Loucy (cell line): ENCODE data around the gene RPL28.

Source experiments
- H2AFZ ChIP-seq: fragments of 200-600 bp; sonication (generic); 2 replicates; pipeline ENCODE4 v1.6.0; 2016; ENCODE audit warnings: antibody characterized with exemption, mild to moderate bottlenecking, low read length, moderate library complexity
- H3F3A ChIP-seq: fragments of 200-600 bp; 2 replicates; pipeline ENCODE4 v1.6.0; 2016; ENCODE audit warnings: antibody characterized with exemption, low read depth, mild to moderate bottlenecking
- H3K27me3 ChIP-seq: fragments of 200-600 bp; sonication (generic); 2 replicates; pipeline ENCODE4 v1.6.1; 2014; ENCODE audit warnings: low read length, mild to moderate bottlenecking; ENCODE audit not compliant: insufficient read depth, poor library complexity, severe bottlenecking
- H3K36me3 ChIP-seq: fragments of 200-600 bp; sonication (generic); 2 replicates; pipeline ENCODE4 v1.6.1; 2016; ENCODE audit warnings: low read length; ENCODE audit not compliant: insufficient read depth
- H3K4me1 ChIP-seq: fragments of 200-600 bp; sonication (generic); 2 replicates; pipeline ENCODE4 v1.5.1; 2014; ENCODE audit warnings: low read length, mild to moderate bottlenecking; ENCODE audit not compliant: insufficient read depth, poor library complexity, severe bottlenecking
- H3K4me2 ChIP-seq: fragments of 200-600 bp; sonication (generic); 2 replicates; pipeline ENCODE4 v1.6.0; 2014; ENCODE audit warnings: antibody characterized with exemption, low read length, low read depth, mild to moderate bottlenecking; ENCODE audit not compliant: poor library complexity, severe bottlenecking
- H3K4me3 ChIP-seq: fragments of 200-600 bp; sonication (generic); 2 replicates; pipeline ENCODE4 v1.5.1; 2014; ENCODE audit warnings: low read length, mild to moderate bottlenecking, mixed read lengths; ENCODE audit not compliant: poor library complexity, severe bottlenecking
- H3K79me2 ChIP-seq: fragments of 200-600 bp; sonication (generic); 2 replicates; pipeline ENCODE4 v1.6.1; 2014; ENCODE audit warnings: low read length; ENCODE audit not compliant: insufficient read depth
- H3K9ac ChIP-seq: fragments of 200-600 bp; sonication (generic); 2 replicates; pipeline ENCODE4 v1.6.0; 2014; ENCODE audit warnings: mild to moderate bottlenecking, low read depth, low read length, moderate library complexity; ENCODE audit not compliant: poor library complexity, severe bottlenecking
- H3K9me2 ChIP-seq: fragments of 200-600 bp; sonication (generic); replicated peaks from 2 replicates; pipeline ENCODE4 v1.6.1; 2016; ENCODE audit warnings: low read depth, low read length, mixed read lengths
- H3K9me3 ChIP-seq: fragments of 200-600 bp; sonication (generic); 2 replicates; pipeline ENCODE4 v1.6.1; 2014; ENCODE audit warnings: mild to moderate bottlenecking, antibody characterized with exemption, low read length, low read depth; ENCODE audit not compliant: insufficient read depth
- H4K20me1 ChIP-seq: fragments of 200-600 bp; sonication (generic); 2 replicates; pipeline ENCODE4 v1.6.0; 2014; ENCODE audit warnings: antibody characterized with exemption, low read length, mild to moderate bottlenecking; ENCODE audit not compliant: insufficient read depth, poor library complexity, severe bottlenecking
- EZH2phosphoT487 ChIP-seq: fragments of 200-600 bp; IDR thresholded peaks from 2 replicates; pipeline ENCODE4 v1.6.1; 2018; ENCODE audit warnings: antibody characterized with exemption, mild to moderate bottlenecking, moderate library complexity, borderline replicate concordance
- TF ChIP-seq, protein P1 (sequence below): fragments of 200-600 bp; sonication (generic); conservative IDR thresholded peaks from 2 replicates; pipeline ENCODE4 v1.5.1; 2014; ENCODE audit warnings: mild to moderate bottlenecking, antibody characterized with exemption, low read length

RPL28 gene

GRCh38 chr19:55373306-55373992 is 12.3 kb upstream of the RPL28 start:
- Histone ChIP-seq H3K4me3 (no peak overlapping the region), H4K20me1 (no peaks in the 10 kb centered on the region), H3K9me3 (no peaks in the 10 kb centered on the region), H3K9ac (no peak overlapping the region), H3K4me2 (no peak overlapping the region), H3K36me3 (no peaks in the 10 kb centered on the region), H3F3A (no peaks in the 10 kb centered on the region), H3K9me2 (no peaks in the 10 kb centered on the region), H2AFZ (no peak overlapping the region), H3K4me1 (no peaks in the 10 kb centered on the region), H3K27me3 (no peaks in the 10 kb centered on the region), H3K79me2 (no peaks in the 10 kb centered on the region)
- no peak for TF ChIP-seq EZH2phosphoT487
- TF ChIP-seq, protein P1, sequence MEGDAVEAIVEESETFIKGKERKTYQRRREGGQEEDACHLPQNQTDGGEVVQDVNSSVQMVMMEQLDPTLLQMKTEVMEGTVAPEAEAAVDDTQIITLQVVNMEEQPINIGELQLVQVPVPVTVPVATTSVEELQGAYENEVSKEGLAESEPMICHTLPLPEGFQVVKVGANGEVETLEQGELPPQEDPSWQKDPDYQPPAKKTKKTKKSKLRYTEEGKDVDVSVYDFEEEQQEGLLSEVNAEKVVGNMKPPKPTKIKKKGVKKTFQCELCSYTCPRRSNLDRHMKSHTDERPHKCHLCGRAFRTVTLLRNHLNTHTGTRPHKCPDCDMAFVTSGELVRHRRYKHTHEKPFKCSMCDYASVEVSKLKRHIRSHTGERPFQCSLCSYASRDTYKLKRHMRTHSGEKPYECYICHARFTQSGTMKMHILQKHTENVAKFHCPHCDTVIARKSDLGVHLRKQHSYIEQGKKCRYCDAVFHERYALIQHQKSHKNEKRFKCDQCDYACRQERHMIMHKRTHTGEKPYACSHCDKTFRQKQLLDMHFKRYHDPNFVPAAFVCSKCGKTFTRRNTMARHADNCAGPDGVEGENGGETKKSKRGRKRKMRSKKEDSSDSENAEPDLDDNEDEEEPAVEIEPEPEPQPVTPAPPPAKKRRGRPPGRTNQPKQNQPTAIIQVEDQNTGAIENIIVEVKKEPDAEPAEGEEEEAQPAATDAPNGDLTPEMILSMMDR, result no peak

DNA sequence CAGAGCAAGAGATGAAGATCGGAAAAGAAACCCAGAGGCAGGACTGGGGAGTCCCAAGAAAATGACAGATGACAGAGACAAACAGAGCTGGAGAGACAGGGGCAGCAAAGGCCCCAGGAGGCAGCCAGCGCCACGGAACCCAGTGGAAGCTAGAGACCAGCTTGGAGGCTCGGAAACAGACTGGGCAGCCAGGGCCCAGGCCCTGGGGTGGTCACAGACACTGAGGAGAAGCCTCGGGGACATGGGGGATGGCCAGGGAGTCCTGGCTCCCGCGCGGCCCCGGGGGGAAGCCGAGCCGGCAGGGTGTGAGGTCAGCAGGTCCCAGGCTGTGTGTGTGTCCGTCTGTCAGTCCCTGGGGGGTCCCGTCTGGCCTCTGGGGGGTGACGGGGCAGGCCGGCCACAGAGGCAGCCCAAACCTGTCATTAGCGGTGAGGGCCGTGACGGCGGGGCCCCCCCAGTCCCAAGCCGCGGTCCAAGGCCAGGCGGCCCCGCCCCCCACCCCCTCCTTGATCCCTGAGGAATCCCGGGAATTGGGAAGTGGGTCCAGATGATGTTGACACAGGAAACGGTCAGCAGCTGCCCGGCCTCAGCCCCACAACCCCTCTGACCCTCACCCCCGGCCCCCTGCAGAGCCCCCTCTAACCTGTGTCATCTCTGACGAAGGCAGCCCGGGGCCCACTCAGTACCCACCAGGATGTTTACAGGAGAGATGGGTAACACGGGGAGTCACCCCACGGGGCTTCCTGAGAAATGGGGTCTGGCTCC is 11.6 kb upstream of the RPL28 start:
- H3K4me1 ChIP-seq, result no peaks in the 10 kb centered on the region
- H3K36me3 ChIP-seq, result no peaks in the 10 kb centered on the region
- H3F3A ChIP-seq, result no peaks in the 10 kb centered on the region
- H3K4me3 ChIP-seq, result no peak overlapping the region
- no peaks in the 10 kb centered on the region for H3K79me2 ChIP-seq
- no peak overlapping the region for H2AFZ ChIP-seq
- no peaks in the 10 kb centered on the region for H3K27me3 ChIP-seq
- no peak overlapping the region for H3K4me2 ChIP-seq
- TF ChIP-seq EZH2phosphoT487, result no peak
- TF ChIP-seq, protein P1, result no peak
- no peak overlapping the region for H3K9ac ChIP-seq
- no peaks in the 10 kb centered on the region for H4K20me1 ChIP-seq
- no peaks in the 10 kb centered on the region for H3K9me2 ChIP-seq
- no peaks in the 10 kb centered on the region for H3K9me3 ChIP-seq

GRCh38 chr19:55376241-55376933 is 9.3 kb upstream of the RPL28 start, which contains the start of gene TMEM190:
Gene TMEM190 (plus strand): TSS chr19:55376826. CDS start chr19:55376854, 28 bp downstream.
- H3K36me3 ChIP-seq, result no peaks in the 10 kb centered on the region
- no peak within 1 kb of the TSS for H3K9ac ChIP-seq
- no peaks in the 10 kb centered on the region for H4K20me1 ChIP-seq
- no peaks in the 10 kb centered on the region for H3K27me3 ChIP-seq
- no peak within 1 kb of the TSS for H3K4me2 ChIP-seq
- H3K9me2 ChIP-seq, result no peaks in the 10 kb centered on the region
- H2AFZ ChIP-seq, result no peak within 1 kb of the TSS
- H3F3A ChIP-seq, result no peaks in the 10 kb centered on the region
- H3K9me3 ChIP-seq, result no peaks in the 10 kb centered on the region
- H3K4me3 ChIP-seq, result no peak within 1 kb of the TSS
- TF ChIP-seq, protein P1, result no peak
- TF ChIP-seq EZH2phosphoT487, result no peak
- no peaks in the 10 kb centered on the region for H3K4me1 ChIP-seq
- H3K79me2 ChIP-seq, result no peaks in the 10 kb centered on the region
